Upper lobe of left lung (tissue), 6 donors: ENCODE results near the gene THOC6. TPM values are rescaled to one million over a fixed set of nuclear protein-coding genes. Genes with fewer than 3 reads are reported as not detected.

ENCODE experiments used
- ATAC-seq, 2 donors: fragments of 200-7000 bp; cut with Tn5 transposase; one replicate each; pipeline ENCODE4 v1.9.1; 2022; ENCODE audit warnings: mild to moderate bottlenecking in 2 of 2, moderate library complexity in 2 of 2; ENCODE audit not compliant: low FRiP score in 2 of 2
- DNase-seq, 2 donors: peaks; one replicate each; pipeline ENCODE4 v3.0.0-alpha.2; 2019 to 2020
- H3K27ac ChIP-seq, 4 donors: fragments of 200-600 bp; sonication (generic); one replicate each; pipeline ENCODE4 v1.5.1; 2016 to 2019
- H3K27me3 ChIP-seq, 4 donors: fragments of 200-600 bp; sonication (generic); one replicate each; pipeline ENCODE4 v1.5.1; 2017 to 2019
- H3K36me3 ChIP-seq, 4 donors: fragments of 200-600 bp; sonication (generic); one replicate each; pipeline ENCODE4 v1.5.1; 2016 to 2019
- H3K4me1 ChIP-seq, 4 donors: fragments of 200-600 bp; sonication (generic); one replicate each; pipeline ENCODE4 v1.5.1; 2018 to 2019
- H3K4me3 ChIP-seq, 4 donors: fragments of 200-600 bp; sonication (generic); one replicate each; pipeline ENCODE4 v1.5.1; 2017 to 2019; ENCODE audit warnings: mild to moderate bottlenecking in 2 of 4, moderate library complexity in 1 of 4
- H3K9me3 ChIP-seq, 4 donors: fragments of 200-600 bp; sonication (generic); one replicate each; pipeline ENCODE4 v1.5.1; 2018 to 2019
- EP300 ChIP-seq, 4 donors: sonication (generic); formaldehyde crosslinking; IDR thresholded peaks; one replicate each; pipeline ENCODE4 v1.5.1; 2017; ENCODE audit warnings: antibody characterized with exemption in 4 of 4, control low read depth in 2 of 4
- POLR2A ChIP-seq, 4 donors: fragments of 450-650 bp; IDR thresholded peaks; one replicate each; pipeline ENCODE4 v1.5.1; 2016 to 2017; ENCODE audit warnings: antibody characterized with exemption in 4 of 4, mild to moderate bottlenecking in 2 of 4
- POLR2AphosphoS5 ChIP-seq, 2 donors: sonication (generic); formaldehyde crosslinking; IDR thresholded peaks; one replicate each; pipeline ENCODE4 v1.5.1; 2017; ENCODE audit warnings: antibody characterized with exemption in 2 of 2
- WGBS, 2 donors: methylation state at CpG; one replicate each; pipeline ENCODE4 v1.1.5; 2017 to 2018; 5-methylcytosine and 5-hydroxymethylcytosine counted together
- total RNA-seq, 6 donors: library from RNA; depleted of rRNA in 4 of 6; stranded (reverse); fragments of >200 nt in 4 of 6; gene quantifications; one replicate each; pipeline versions ENCODE4 v1.1.0 to v1.2.1, GENCODE V29; 2016 to 2021
- TF ChIP-seq, protein P1 (sequence below), 6 experiments: fragments of 450-650 bp in 4 of 6; fragments of 200-600 bp in 2 of 6; sonication (generic) in 2 of 6; IDR thresholded peaks; one replicate each; pipeline ENCODE4 v1.5.1; 2016 to 2019; ENCODE audit warnings: antibody characterized with exemption in 6 of 6
- donor health status: DM: no; HTN: no; CAD: no; lungs with moderate emphysema.
- donor health status: DM: no; HTN: yes; CAD: no; lungs with severe emphysema.

The THOC6 gene
- total RNA-seq, 6 donors from 2014 or later = 18.5 to 40.8 (median 33.1) TPM

DNA sequence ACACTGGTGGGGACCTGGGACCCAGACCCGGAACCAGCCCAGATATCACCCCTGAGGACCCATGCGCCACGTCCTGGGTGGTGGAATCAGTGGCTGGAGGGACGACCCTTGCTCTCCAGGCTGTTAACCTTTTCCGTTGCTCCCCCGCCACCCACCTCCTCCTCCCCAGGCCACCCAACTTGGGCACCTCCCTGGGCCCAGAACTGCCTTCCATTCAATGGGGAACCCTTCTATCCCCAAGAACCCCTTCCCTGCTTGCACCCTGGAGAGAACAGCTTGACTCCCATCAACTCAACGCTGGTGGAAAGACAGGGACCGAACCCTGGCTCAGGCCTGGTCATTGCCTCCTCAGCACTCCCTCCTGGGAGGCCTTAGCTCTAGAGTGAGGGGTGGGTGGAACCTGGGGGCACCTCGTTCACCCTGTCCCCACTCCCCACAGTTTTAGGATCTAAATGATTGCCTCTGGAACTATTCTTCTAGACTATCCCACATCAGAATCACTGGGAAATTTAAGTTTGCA is 35.9 kb downstream of the THOC6 start:
- H3K27ac ChIP-seq = peak overlapping the region; percentile 88 to 98 (median 90)
- no peaks in the 10 kb centered on the region for H3K36me3 ChIP-seq
- H3K4me3 ChIP-seq = peak overlapping the region in 3 of 4 donors; percentile 71 to 95 (median 72)
- H3K9me3 ChIP-seq = no peaks in the 10 kb centered on the region
- 49 to 59% methylated on average over 8 to 9 of the region's 9 CpGs for WGBS, 2 donors
- ATAC-seq (no peak), DNase-seq (no peak)
- TF ChIP-seq POLR2AphosphoS5 (IDR thresholded peaks at IDR 0.05) (no peak), EP300 (IDR thresholded peaks at IDR 0.05) (no peak), POLR2A (IDR thresholded peaks at IDR 0.05) (no peak)
- TF ChIP-seq, protein P1, sequence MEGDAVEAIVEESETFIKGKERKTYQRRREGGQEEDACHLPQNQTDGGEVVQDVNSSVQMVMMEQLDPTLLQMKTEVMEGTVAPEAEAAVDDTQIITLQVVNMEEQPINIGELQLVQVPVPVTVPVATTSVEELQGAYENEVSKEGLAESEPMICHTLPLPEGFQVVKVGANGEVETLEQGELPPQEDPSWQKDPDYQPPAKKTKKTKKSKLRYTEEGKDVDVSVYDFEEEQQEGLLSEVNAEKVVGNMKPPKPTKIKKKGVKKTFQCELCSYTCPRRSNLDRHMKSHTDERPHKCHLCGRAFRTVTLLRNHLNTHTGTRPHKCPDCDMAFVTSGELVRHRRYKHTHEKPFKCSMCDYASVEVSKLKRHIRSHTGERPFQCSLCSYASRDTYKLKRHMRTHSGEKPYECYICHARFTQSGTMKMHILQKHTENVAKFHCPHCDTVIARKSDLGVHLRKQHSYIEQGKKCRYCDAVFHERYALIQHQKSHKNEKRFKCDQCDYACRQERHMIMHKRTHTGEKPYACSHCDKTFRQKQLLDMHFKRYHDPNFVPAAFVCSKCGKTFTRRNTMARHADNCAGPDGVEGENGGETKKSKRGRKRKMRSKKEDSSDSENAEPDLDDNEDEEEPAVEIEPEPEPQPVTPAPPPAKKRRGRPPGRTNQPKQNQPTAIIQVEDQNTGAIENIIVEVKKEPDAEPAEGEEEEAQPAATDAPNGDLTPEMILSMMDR (IDR thresholded peaks at IDR 0.05) = no peak
- H3K4me1 ChIP-seq = peaks cover 24 to 38% (median 30%) of the 10 kb centered on the region in 4 donors
- no peaks in the 10 kb centered on the region for H3K27me3 ChIP-seq

DNA sequence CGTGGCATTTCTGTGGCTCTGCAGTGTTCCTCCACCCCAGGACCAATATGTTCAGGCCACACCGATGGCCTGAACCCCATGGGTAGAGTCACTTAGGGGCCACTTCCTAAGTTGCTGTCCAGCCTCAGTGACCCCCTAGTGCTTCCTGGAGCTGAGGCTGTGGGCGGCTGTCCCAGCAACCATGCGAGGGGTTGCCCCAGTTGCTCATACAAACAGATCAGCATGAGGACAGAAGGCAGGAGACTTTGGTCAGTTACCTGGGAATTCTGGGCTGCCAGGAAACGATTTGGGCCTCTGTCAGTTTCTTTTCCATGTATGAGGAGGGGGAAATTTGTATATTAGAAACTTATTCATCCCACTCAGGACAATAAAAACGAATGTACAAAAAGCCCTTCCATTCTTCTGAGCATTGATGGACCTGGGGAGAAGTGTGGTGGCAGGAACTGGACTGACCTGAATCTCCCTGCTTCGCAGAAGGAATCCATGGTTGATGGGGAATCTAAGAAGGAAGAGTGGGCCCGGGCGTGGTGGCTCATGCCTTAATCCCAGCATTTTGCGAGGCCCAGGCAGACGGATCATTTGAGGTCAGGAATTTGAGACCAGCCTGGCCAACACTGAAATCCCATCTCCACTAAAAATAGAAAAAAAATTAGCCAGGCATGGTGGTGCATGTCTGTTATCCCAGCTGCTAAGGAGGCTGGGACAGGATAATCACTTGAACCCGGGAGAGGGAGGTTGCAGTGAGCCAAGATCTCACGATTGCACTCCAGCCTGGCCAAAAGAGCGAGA is 36.7 kb downstream of the THOC6 start:
- no peak for TF ChIP-seq POLR2A (IDR thresholded peaks at IDR 0.05)
- TF ChIP-seq, protein P1 (IDR thresholded peaks at IDR 0.05) = no peak
- TF ChIP-seq POLR2AphosphoS5 (IDR thresholded peaks at IDR 0.05) = no peak
- no peak for TF ChIP-seq EP300 (IDR thresholded peaks at IDR 0.05)
- no peak for DNase-seq
- H3K27me3 ChIP-seq = no peaks in the 10 kb centered on the region
- H3K4me3 ChIP-seq = no peak overlapping the region
- H3K9me3 ChIP-seq = no peaks in the 10 kb centered on the region
- H3K36me3 ChIP-seq = no peaks in the 10 kb centered on the region
- H3K27ac ChIP-seq = peak overlapping the region; percentile 88 to 98 (median 90)
- no peak for ATAC-seq
- H3K4me1 ChIP-seq = peaks cover 29 to 38% (median 34%) of the 10 kb centered on the region in 4 donors
- 89 to 92% methylated on average over 14 of the region's 14 CpGs for WGBS, 2 donors

DNA sequence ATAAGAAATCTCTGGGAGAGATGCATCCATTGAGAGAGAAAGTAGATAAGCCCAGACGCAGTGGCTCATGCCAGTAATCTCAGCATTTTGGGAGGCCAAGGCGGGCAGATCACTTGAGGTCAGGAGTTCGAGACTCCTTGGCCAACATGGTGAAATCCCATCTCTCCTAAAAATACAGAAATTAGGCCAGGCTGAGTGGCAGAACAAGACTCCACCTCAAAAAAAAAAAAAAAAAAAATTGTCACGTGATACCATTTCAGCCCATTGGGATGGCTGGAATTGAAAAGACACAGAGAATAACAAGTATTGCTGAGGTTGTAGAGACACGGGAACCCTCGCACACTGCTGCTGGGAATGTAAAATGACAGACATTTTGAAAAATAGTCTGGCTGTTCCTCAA is 38.7 kb downstream of the THOC6 start:
- ATAC-seq = no peak
- Histone ChIP-seq H3K27me3 (no peaks in the 10 kb centered on the region), H3K4me3 (no peak overlapping the region), H3K36me3 (no peaks in the 10 kb centered on the region), H3K27ac (no peak overlapping the region), H3K4me1 (peaks cover 37 to 50% (median 46%) of the 10 kb centered on the region in 4 donors), H3K9me3 (no peaks in the 10 kb centered on the region)
- TF ChIP-seq POLR2A (IDR thresholded peaks at IDR 0.05) = no peak
- TF ChIP-seq, protein P1 (IDR thresholded peaks at IDR 0.05) = no peak
- no peak for TF ChIP-seq POLR2AphosphoS5 (IDR thresholded peaks at IDR 0.05)
- DNase-seq = no peak
- WGBS, 2 donors = 81 to 88% methylated on average over 6 of the region's 6 CpGs

DNA sequence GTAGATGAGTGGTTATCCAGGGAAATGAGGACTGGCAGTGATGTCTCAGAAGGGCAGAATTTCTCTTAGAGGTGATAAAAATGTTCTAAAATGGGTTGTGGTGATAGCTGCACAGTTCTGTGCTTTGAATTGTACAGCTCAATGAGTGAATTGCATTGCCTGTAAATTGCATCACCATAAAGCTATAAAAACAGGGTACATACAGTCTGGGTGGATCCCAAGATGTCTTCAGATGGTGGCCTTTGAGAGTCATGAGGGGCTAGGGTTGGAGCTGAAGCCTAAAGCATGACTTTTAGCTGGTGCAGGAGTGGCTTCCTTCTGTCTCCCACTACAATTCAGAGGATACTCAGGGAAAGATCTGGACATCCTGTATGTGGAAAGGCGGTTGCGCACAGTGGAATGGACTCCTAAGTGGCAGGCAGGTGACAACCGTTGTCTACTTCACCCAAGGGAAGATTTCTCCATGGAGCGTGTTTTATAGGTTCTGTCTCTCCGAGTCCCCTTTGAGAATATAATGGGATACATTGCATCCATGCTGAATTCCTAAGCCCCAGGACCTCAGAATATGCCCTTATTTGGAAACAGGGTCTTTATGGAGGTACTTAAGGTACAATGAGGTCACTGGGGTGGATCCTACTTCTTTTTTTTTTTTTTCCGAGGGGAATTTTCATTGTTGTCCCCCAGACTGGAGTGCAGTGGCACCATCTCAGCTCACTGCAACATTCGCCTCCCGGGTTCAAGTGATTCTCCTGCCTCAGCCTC is 40.0 kb downstream of the THOC6 start:
- Histone ChIP-seq H3K9me3 (no peaks in the 10 kb centered on the region), H3K27ac (peak overlapping the region in 3 of 4 donors; percentile 86 to 90 (median 90)), H3K4me3 (no peak overlapping the region), H3K36me3 (peaks cover 0 to 8% (median 5%) of the 10 kb centered on the region in 4 donors), H3K27me3 (no peaks in the 10 kb centered on the region), H3K4me1 (peaks cover 30 to 49% (median 44%) of the 10 kb centered on the region in 4 donors)
- 94 to 97% methylated on average over 8 of the region's 8 CpGs for WGBS, 2 donors
- no peak for TF ChIP-seq EP300 (IDR thresholded peaks at IDR 0.05)
- no peak for TF ChIP-seq POLR2A (IDR thresholded peaks at IDR 0.05)
- no peak for TF ChIP-seq POLR2AphosphoS5 (IDR thresholded peaks at IDR 0.05)
- TF ChIP-seq, protein P1 (IDR thresholded peaks at IDR 0.05) = no peak
- DNase-seq (no peak), ATAC-seq (no peak)
